Psoas muscle (tissue), 8 donors: ENCODE results near the gene SEC16A. TPM values are rescaled to one million over a fixed set of nuclear protein-coding genes. Genes with fewer than 3 reads are reported as not detected.

Source experiments
- ATAC-seq, 4 donors: fragments of 200-7000 bp; cut with Tn5 transposase; one replicate each; pipeline ENCODE4 v1.9.1; 2020; ENCODE audit warnings: moderate library complexity in 3 of 4, mild to moderate bottlenecking in 2 of 4
- DNase-seq, 2 donors: peaks; one replicate each; pipeline ENCODE4 v3.0.0-alpha.2; 2020
- H3K27ac ChIP-seq: fragments of 200-600 bp; one replicate; pipeline ENCODE4 v1.8.0; 2022
- H3K27me3 ChIP-seq, 3 donors: fragments of 200-600 bp in 1 of 3; one replicate each; pipeline versions ENCODE4 v1.6.1 to v1.8.0; 2013 to 2022; ENCODE audit warnings: low read length in 2 of 3, mild to moderate bottlenecking in 2 of 3, moderate library complexity in 1 of 3; ENCODE audit not compliant: insufficient read depth in 3 of 3
- H3K36me3 ChIP-seq, 2 donors: fragments of 200-600 bp in 1 of 2; one replicate each; pipeline versions ENCODE4 v1.6.1 to v1.8.0; 2013 to 2022; ENCODE audit warnings: low read depth in 1 of 2, mild to moderate bottlenecking in 1 of 2, moderate library complexity in 1 of 2; ENCODE audit not compliant: insufficient read depth in 1 of 2
- H3K4me1 ChIP-seq: fragments of 200-600 bp; one replicate; pipeline ENCODE4 v1.8.0; 2022
- H3K4me3 ChIP-seq: fragments of 200-600 bp; one replicate; pipeline ENCODE4 v1.8.0; 2022; ENCODE audit warnings: mild to moderate bottlenecking
- H3K9me3 ChIP-seq: fragments of 200-600 bp; one replicate; pipeline ENCODE4 v1.8.0; 2022
- WGBS, 3 donors: extraction: QIAGEN DNeasy Blood & Tissue Kit; methylation state at CpG; one replicate each; pipeline versions ENCODE4 v1.1.6 to v1.1.7; 2013; 5-methylcytosine and 5-hydroxymethylcytosine counted together
- intact Hi-C, 2 donors: fragments of 100-400 bp; cut with DNase I; formaldehyde crosslinking; loops; one replicate each; pipeline versions ENCODE4 v1.11.0 to v1.14.2; 2022
- polyA plus RNA-seq, 3 donors: library from polyadenylated mRNA; stranded (reverse); fragments of 200-250 nt; gene quantifications; one replicate each; pipeline ENCODE4 v1.2.3, GENCODE V29; 2013
- total RNA-seq, 4 donors: library from RNA; stranded (reverse); fragmentation: NEBNext Ultra II Directional in 2 of 4; extraction: Animal tissue kit (Norgen Biotek cat#: 25700) in 2 of 4; gene quantifications; one replicate each; pipeline versions ENCODE4 v1.2.1 to v1.2.4, GENCODE V29; 2021 to 2023
- TF ChIP-seq, protein P1 (sequence below): fragments of 200-600 bp; IDR thresholded peaks from one replicate; pipeline ENCODE4 v1.8.0; 2022; ENCODE audit warnings: antibody characterized with exemption
- donor health status: healthy with polysubstance abuse.
- donor health status: DM: no; HTN: no; CAD: no; lungs with moderate emphysema.
- donor health status: Bipolar disorder and iron deficiency.
- donor health status: healthy.
- donor health status: DM: yes; HTN: yes; CAD: no.
- donor health status: DM: no; HTN: no; CAD: no.
- donor health status: DM: no; HTN: no; CAD: no.
- donor health status: DM: yes; HTN: yes; CAD: no.

Gene SEC16A
- total and polyA plus RNA-seq, 7 donors, result 22.3 to 40.0 (median 31.5) TPM

DNA sequence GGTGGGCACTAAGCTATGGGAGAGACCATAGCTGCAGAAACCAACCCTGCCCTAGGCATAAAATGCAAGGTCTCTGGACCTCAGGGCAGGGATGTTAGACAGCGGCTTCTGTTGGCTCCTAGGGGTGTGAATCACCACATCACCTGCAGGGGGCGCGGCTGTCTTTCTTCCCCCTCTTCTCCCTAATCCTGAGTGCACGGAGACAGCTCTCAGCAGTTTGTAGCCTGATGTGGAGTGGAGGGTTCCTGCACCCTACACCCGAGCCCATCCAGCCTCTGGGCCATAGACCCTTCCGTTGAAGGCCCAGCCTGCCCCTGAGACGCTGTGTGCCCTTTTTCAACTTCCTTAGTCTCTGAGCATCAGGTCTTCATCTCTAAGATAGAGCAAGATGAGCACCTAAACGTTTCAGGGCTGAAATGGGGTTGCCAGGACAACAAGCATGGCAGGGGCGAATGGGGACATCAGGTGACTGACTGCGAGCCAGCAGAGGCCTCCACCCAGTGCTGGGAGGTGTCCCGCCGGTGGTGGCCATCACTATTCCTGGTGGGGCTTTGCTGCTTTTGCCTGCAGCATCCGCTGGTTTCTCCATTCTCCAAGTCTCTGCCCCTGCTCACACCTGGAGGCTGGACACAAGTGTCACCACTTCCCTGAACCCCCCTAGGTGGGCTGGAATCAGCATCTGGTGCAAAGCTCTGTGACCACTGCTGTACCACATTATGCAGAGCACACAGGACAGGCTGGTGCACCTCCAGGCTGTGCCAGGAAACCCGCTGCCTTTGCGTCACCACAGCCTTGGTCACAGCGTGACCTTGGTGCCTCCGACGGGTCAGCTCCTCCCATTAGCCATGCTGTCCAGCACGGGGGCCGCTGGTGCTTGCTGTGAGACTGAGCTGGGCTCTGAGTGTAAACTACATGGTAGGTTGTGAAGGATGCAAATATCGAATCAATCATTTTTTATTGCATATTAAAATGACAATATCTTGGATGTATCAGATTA is 2.5 kb upstream of the SEC16A start:
- ATAC-seq, result peak in 2 of 4 donors; percentile 19 to 22
- no peaks in the 10 kb centered on the region for H3K36me3 ChIP-seq
- no peaks in the 10 kb centered on the region for H3K27me3 ChIP-seq
- no peak overlapping the region for H3K27ac ChIP-seq
- intact Hi-C loops, result loop anchor here (2.0 to 5.0 kb wide), 3 partner anchors 62 to 207 kb away; partner anchors contain the start of gene NOTCH1 (in 1 of the 2)
- DNase-seq, result peak; percentile 80 to 88
- no peaks in the 10 kb centered on the region for H3K9me3 ChIP-seq
- peaks cover 30% of the 10 kb centered on the region for H3K4me1 ChIP-seq
- TF ChIP-seq, protein P1, sequence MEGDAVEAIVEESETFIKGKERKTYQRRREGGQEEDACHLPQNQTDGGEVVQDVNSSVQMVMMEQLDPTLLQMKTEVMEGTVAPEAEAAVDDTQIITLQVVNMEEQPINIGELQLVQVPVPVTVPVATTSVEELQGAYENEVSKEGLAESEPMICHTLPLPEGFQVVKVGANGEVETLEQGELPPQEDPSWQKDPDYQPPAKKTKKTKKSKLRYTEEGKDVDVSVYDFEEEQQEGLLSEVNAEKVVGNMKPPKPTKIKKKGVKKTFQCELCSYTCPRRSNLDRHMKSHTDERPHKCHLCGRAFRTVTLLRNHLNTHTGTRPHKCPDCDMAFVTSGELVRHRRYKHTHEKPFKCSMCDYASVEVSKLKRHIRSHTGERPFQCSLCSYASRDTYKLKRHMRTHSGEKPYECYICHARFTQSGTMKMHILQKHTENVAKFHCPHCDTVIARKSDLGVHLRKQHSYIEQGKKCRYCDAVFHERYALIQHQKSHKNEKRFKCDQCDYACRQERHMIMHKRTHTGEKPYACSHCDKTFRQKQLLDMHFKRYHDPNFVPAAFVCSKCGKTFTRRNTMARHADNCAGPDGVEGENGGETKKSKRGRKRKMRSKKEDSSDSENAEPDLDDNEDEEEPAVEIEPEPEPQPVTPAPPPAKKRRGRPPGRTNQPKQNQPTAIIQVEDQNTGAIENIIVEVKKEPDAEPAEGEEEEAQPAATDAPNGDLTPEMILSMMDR, result peak; percentile 88
- no peak overlapping the region for H3K4me3 ChIP-seq
- 32 to 42% (median 34%) methylated on average over 21 of the region's 21 CpGs for WGBS, 3 donors

DNA sequence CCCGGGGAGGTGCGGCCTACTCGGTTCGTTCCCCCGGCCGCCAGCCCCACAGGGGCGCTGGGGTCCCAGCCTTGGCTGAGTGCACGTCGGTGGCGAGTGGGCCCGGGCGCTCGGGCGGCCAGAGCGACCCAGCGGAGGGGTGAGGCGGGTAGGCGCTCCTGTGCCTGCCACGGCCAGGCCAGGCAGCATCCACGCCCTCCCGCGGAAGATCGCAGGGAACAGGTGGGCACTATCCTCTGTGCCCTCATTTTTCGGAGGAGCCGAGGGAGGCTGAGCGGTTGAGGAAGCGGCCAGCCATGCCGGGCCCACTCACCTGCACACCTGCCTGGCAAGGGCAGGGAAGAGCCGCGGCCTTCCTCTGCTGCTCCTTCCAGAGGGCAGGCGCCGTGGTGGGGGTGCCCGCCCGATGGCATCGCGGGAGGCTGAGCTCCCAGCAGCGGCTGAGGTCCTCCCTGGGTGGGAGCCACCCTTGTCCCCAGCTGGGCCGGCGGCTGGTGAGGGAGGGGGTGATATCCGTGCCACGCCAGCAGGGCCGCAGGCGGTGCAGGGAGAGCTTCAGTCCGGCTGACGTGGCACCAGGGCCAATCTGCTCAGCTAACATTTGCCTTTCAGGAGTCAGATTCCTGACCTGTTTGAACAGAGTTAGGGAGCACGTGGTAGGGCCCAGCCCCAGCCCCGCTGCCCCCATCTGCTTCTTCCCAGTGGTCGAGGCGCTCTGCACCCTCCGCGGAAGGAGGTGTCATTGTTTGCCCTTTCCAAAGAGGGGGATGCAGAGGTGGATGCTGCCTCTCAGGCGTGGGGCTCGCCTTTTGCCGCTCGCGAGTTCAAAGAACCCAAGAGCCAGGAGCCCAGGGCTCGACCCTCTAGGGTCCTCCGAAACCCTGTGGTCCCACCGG is 1.6 kb upstream of the SEC16A start:
- Histone ChIP-seq H3K27ac (peak overlapping the region; percentile 97), H3K4me1 (peaks cover 30% of the 10 kb centered on the region), H3K4me3 (peak overlapping the region; percentile 64), H3K27me3 (no peaks in the 10 kb centered on the region), H3K9me3 (no peaks in the 10 kb centered on the region), H3K36me3 (no peaks in the 10 kb centered on the region)
- 28 to 35% (median 29%) methylated on average over 44 to 59 of the region's 59 CpGs for WGBS, 3 donors
- intact Hi-C loops, result loop anchor here (2.0 to 5.0 kb wide), 3 partner anchors 63 to 208 kb away; partner anchors contain the start of gene NOTCH1 (in 1 of the 2)
- DNase-seq (no peak), ATAC-seq (no peak)
- TF ChIP-seq, protein P1, result no peak

DNA sequence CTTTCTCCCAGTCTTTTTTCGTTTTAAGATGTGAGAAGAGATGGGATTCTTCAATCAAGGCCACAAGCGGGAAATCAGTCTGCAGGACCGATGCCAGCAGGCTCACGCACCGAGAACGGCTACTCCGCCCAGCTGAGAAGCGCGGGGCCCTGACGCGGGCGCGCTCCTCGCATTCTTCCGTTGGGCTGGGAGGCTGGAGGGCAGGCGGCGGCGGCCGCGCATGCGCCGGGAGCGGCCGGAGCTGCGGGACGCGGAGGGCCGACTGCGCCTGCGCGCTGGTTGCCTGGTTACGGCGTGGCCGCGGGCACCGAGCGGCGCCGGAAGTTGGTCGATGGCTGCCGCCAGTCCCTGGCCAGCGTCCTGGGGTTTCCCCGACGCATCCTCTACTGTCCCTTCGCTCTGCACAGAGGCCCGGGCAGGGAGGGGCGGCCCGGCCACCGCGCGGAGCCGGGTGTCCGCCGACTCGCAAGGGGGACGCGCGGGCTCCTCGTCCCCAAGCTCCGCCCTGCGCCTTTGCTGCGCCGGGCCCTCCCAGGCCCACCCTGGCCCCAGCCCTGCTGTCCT is 831 bp upstream of the SEC16A start:
- H3K27ac ChIP-seq, result peak overlapping the region; percentile 97
- WGBS, 3 donors, result 0 to 1% (median 1%) methylated on average over 40 to 63 of the region's 63 CpGs
- H3K4me3 ChIP-seq, result peak overlapping the region; percentile 64
- no peaks in the 10 kb centered on the region for H3K9me3 ChIP-seq
- DNase-seq (peak; percentile 93 to 97), ATAC-seq (peak; percentile 65 to 78 (median 69))
- H3K27me3 ChIP-seq, result no peaks in the 10 kb centered on the region
- intact Hi-C loops, result loop anchor here in 1 of 2 donors (2.0 kb wide), 1 partner anchor 207 kb away; no protein-coding TSS in a partner anchor
- TF ChIP-seq, protein P1, result no peak
- peaks cover 0 to 2% of the 10 kb centered on the region in 2 donors for H3K36me3 ChIP-seq
- H3K4me1 ChIP-seq, result peaks cover 30% of the 10 kb centered on the region

DNA sequence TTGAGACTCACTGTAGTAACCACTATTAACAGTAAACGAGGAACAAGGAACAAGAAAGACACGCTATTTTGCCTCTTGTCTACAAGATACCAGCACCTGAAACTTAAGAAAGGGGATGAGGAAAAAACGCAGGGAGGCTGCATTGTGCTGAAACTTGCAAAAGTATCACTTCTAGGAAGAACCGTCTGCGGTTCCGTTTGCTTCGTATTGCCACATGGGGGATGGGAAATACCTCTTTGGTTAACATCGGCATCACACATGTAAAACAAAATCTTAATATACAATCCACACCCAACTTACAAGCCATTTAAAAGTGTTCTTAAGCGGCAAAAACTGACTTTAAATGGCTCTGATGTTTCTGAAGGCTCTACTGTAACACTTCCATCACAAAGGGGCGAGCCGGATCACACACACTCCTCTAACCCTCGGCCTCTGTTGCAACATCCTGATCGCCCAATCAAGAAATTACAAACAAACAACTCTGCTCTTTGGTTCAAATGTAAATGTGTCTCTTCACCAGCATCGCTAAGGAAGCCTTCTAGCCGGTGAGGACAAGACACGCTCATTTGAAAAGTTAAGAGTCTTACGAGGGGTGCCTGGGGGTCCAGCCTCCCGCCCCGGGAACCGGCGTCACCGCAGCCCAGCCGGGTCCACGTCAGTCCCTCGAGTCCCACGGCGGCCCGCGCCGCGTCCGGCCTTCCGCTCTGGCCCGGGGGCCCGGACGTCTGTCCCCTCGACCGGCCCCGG is 621 bp downstream of the SEC16A start:
- peaks cover 0 to 12% of the 10 kb centered on the region in 2 donors for H3K36me3 ChIP-seq

More for the DNA sequence above, 621 bp downstream of the SEC16A start:
- Histone ChIP-seq H3K9me3 (no peaks in the 10 kb centered on the region), H3K27me3 (no peaks in the 10 kb centered on the region), H3K27ac (peak overlapping the region; percentile 94), H3K4me3 (peak overlapping the region; percentile 74), H3K4me1 (peaks cover 27% of the 10 kb centered on the region)
- DNase-seq (no peak), ATAC-seq (no peak)
- 1% methylated on average over 37 to 39 of the region's 39 CpGs for WGBS, 3 donors
- intact Hi-C loops, result no loop called here
- TF ChIP-seq, protein P1, result no peak
